GM18505 (cell line): ENCODE data around the gene ISG20L2.
"Not testable (repeated sequence)": the region's sequence is repeated elsewhere in the genome, so short reads cannot be mapped to it uniquely, and the experiment has no call there.

ENCODE experiments used
- ATAC-seq: cut with Tn5 transposase; IDR thresholded peaks from one replicate; pipeline ENCODE4 v1.9.1; 2021; ENCODE audit not compliant: unreplicated experiment
- POLR2A ChIP-seq: IDR thresholded peaks from 4 replicates; pipeline ENCODE4 v1.6.1; 2011; ENCODE audit warnings: borderline replicate concordance; ENCODE audit not compliant: insufficient read depth, insufficient read length; ENCODE audit errors: extremely low read depth

Gene ISG20L2

DNA sequence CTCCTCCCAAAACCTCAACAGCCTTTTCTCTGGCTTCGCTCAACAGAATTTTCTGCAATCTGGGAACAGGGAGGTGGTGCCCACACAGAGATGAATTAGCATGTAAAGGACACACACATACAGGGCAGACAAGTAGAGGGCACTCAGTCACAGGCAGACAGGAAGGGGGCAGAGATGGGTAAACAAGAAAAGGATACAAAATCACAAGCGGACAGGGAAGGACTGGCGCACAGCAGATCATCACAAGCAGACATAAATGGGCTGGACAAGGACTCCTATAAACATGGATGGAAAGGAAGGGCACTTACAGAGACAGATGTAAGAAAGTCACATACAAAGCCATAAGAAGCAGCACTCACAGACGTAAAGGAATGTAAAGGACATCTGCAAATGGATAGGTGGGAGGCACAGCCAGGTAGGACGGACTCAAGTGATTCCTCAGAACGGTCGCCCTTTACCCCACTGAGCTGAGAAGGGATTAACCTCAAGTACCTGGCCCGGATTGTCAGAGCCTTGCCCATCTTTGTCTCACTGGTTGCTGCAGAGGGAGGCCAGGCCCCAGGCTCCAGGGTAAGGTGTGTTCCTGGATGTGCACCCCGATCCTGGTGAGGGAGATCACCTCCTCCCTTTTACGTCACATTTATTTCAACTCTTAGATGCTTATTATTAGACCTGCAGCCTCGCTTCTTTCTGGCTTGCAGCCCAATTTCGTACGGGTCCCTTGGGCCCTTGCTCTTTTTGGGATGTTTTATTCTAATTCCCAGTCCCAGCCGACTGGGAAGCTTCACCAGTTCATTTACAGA, 37.9 kb upstream of the ISG20L2 start:
- TF ChIP-seq POLR2A = peak; percentile 56
- peak; percentile 16 for ATAC-seq

DNA sequence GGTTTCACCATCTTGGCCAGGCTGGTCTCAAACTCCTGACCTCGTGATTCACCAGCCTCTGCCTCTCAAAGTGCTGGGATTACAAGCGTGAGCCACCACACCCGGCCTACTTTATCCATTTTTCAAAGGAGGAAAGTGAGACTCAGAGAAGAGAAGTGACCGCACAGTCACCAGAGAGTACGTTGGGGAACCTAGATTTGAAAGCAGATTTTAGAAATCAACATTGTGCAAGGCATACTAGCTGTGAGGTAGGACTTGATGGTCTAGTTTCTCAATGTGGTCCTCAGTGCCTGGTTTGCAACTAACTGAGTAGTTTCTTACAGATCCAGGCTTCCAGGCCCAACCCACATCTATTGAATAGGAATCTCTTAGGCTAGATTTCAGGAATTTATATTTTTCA, 37.1 kb upstream of the ISG20L2 start:
- no peak for ATAC-seq
- no peak for TF ChIP-seq POLR2A

DNA sequence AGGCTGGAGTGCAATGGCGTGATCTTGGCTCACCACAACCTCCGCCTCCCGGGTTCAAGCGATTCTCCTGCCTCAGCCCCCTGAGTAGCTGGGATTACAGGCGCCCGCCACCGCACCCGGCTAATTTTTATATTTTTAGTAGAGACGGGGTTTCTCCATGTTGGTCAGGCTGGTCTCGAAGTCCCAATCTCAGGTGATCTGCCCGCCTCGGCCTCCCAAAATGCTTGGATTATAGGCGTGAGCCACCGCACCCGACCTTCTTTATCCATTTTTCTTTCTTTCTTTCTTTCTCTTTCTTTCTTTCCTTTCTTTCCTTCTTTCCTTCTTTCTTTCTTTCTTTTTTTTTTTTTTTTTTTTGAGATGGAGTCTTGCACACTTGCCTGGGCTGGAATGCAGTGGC, 36.6 kb upstream of the ISG20L2 start:
- not testable (repeated sequence) for ATAC-seq

DNA sequence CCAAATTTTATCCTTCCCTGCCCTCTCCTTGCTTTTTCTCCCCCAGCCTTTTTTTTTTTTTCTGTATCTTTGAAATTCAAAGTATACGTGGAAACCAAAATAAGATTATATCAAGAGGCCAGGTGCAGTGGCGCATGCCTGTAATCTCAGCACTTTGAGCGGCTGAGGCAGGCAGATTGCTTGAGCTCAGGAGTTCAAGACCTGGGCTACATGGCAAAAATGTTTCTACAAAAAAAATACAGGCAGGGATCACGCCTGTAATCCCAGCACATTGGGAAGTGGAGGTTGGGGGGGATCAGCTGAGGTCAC, 32.2 kb upstream of the ISG20L2 start:
- no peak for TF ChIP-seq POLR2A
- no peak for ATAC-seq

DNA sequence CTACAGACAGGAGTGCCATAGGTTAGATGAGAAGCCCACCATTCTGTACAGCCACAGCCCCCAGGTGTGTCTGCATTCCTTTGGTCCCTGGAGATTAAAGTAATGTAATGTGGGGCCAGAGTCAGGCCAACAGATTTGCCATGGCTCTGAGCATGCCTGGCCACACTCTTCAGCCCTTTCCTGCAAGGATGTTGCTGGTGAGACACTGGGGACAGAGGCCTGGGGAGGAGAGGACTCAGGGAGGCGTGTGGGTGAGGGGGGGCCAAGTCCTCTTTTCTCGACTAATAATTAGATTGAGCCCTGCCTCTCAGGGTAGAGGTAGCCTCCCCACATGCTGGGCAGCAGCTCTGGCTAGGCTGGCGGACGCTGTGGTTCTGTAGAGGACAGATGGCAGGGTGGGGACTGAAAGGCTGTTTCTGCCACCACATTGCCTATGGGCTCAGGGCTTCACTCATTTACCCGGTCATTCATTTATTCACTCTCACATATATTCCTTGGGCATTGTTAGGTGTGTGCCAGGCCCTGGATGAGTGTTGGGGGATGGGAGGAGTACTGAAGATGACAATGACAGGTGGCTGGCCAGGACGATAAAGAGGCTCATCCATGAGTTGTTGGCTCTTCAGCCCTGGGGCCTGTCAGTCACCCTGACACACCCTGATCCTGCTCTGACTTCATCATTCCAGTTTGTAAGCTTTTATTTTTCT, 31.7 kb upstream of the ISG20L2 start:
- no peak for TF ChIP-seq POLR2A
- no peak for ATAC-seq

DNA sequence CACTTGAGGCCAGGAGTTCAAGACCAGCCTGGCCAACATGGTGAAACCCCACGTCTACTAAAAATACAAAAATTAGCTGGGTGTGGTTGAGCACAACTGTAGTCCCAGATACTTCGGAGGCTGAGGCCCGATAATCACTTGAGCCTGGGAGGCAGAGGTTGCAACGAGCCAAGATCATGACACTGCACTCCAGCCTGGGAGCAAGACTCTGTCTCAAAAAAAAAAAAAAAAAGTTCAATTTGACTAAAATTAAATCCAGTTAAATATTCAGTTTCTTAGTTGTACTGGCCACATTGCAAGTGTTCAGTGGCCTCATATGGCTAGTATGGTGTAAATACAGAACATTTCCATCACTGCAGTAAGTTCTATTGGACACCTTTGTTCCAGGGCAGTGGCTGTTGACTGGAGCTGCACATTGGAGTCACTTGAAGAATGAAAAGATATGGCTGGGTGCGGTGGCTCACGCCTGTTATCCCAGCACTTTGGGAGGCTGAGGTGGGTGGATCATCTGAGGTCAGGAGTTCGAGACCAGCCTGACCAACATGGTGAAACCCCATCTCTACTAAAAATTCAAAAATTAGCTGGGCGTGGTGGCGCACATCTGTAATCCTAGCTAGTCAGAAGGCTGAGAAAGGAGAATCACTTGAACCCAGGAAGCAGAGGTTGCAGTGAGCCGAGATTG, 29.1 kb upstream of the ISG20L2 start:
- ATAC-seq = not testable (repeated sequence)

DNA sequence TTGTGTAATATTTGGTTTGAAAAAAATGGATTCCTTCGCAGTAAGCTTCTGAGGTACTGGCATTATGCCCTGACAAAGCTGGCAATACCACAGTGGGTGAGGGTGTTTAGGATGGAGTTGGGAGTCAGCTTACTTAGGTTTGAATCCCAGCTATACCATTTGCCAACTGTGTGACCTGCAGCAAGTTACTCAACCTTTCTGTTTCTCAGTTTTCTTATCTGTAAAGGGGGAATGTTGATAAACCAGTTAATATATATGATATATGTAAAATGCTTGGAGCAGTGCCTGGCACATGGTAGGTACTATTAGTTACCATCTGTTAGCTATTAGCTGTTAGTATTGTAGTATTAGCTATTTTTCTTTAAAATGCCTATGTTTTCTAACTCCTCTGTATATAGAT, 27.8 kb upstream of the ISG20L2 start:
- no peak for TF ChIP-seq POLR2A
- no peak for ATAC-seq

DNA sequence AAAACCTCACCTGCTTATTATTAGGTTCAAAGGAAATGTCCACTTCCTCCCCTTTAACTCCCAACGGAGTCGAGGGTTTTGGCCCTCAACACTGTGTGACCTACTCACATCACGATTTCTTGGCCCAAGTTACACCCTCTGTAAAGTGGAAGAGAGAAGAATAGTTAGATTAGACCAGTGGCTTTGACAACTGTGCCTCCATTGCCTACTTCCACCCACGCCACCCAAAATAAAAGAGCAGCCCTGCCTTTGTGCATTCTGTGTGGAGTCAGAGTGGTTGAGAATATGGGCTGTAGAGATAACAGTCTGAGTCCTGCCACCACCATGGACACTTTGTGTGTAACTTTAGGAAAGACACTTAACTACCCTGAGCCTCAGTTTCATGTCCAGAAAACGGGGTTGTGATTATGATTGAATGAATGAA, 27.0 kb upstream of the ISG20L2 start:
- ATAC-seq = no peak
- no peak for TF ChIP-seq POLR2A

DNA sequence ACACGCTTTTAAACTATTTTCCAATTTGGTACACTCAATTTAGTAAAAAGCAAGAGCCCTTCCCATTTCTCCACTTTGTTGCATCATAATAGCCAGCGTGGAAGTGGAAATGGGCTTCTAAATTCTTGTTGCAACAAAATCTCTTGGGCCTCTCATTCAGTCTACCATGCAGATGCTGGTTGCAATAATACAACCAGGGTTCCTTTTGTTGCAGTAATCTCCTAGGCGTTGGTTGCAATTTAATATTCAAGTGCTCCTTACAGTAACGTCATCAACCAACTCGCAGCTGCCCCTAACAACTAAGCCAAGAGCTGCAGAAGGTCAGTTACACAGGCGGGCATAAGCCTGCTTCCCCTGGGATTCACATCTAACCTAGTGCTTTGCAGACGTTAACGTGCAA, 25.7 kb upstream of the ISG20L2 start:
- ATAC-seq = no peak
- TF ChIP-seq POLR2A = no peak

DNA sequence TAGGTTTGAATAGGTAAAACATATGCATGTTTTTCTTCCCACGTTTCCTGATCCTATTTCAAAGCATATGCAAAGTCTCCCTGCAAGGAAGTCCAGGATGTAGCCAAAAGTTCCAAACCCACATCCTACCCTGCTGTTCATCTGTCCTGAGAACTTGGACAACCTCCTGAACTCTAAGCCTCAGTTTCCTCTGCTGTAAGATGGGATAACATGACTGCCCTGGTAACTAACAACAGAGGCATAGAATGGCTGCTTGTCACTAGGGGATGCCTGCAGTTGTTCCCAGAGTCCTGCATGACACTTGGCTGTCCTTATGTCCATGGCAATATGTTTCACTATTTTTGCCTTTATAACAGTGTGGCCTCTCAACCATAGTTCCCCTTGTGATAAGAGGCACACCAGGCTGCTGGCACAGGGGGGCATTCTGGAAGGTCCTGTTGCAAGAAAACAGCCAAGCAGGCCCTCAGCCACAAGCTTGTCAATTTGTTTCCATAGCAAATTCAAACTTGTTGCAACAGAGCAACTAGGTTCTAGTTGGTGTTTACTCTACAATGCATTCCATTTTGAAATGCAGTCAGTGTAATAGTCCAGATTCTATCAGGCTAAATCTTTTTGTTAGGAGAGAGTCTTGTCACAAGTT, 24.4 kb upstream of the ISG20L2 start:
- no peak for TF ChIP-seq POLR2A
- ATAC-seq = no peak

DNA sequence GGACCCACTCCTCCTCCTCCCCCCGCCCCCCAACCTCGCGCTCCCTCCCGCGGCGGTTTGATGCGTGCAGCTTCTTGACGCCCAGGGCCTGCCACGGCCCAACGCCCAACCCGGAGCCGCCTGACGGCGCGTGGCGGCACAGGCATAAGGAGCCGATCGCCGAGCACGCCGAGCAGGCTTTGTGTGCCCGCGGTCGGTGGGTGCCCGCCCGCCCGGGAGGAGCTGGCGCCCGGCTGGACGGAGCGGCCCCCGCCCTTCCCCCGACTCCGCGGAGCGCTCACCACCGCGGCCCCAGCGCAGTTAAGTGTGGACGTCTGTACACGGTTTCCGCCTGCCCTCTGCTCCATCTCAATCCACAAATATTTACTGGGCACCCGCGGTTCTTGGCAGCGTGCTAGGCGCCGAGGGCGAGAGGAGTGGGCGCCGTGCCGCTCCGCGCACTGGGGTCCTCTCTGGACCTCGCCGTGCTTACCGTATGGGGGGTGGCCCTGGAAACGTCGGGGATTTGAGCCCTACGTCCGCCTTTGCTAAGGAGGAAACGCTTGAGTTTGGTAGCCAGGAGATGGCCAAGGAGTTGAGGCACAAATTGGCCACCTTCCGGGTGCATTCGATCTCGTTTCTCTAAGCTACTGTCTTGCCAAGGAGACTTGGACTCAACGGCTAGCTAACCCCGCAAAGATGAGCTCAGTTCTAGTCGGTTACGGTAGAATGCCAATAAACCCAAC, 23.4 kb upstream of the ISG20L2 start:
- ATAC-seq = peak; percentile 64
- peak; percentile 71 for TF ChIP-seq POLR2A

DNA sequence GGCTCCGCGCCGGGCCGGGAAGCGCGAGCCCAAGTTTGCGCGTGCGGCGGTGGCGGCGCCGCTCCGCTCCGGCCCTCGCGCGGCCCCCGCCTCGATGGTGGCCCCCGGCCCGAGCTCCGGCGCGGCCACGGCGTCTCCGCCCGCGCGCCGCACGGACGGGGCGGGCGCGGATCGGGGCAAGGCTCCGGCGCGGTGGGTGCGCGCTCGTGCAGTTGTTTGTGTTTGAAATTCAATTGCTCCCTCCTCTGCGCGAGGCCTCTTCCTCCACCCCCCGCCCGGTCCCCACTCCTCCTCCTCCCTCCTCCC, 22.8 kb upstream of the ISG20L2 start, which contains the start of gene HDGF:
TSS of gene HDGF (minus strand) at position 225 of the 306 bp plus-strand sequence. CDS start 246 bp downstream, outside the sequence.
- no peak for TF ChIP-seq POLR2A
- ATAC-seq = no peak
